HG03558 (cell line): ENCODE data around the gene PARP15.
"Not testable (repeated sequence)": the region's sequence is repeated elsewhere in the genome, so short reads cannot be mapped to it uniquely, and the experiment has no call there.

Experiments
- ATAC-seq: cut with Tn5 transposase; IDR thresholded peaks from one replicate; pipeline ENCODE4 v1.9.1; 2021; ENCODE audit warnings: moderate number of reproducible peaks; ENCODE audit not compliant: unreplicated experiment; ENCODE audit errors: extremely low read depth

PARP15 gene

GRCh38 chr3:122661633-122662032 lies 84.2 kb downstream of the PARP15 start:
- no peak for ATAC-seq

- ATAC-seq = no peak
These were observed 85.1 kb downstream of the PARP15 start for GRCh38 chr3:122662505-122662904.

GRCh38 chr3:122665226-122665786 lies 87.9 kb downstream of the PARP15 start:
- no peak for ATAC-seq

DNA sequence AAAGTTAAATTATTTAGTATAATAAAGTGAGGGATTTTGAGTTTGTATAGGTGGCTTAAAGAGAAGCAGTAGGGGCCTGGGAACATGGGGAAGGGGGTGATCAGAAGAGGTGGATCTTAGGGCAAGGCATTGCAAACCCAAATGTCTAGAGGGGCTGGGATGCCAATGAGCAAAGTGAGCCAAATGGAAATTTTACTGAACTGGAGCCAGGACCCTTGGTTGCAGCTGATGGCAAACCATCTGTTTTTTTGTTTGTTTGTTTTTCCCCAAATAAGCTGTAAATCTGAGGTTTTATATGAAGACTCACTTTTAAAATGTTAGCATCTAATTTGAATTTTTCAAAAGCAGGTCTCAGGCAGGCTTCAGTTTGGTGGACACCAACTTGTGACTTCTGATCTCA lies 88.4 kb downstream of the PARP15 start:
- no peak for ATAC-seq

DNA sequence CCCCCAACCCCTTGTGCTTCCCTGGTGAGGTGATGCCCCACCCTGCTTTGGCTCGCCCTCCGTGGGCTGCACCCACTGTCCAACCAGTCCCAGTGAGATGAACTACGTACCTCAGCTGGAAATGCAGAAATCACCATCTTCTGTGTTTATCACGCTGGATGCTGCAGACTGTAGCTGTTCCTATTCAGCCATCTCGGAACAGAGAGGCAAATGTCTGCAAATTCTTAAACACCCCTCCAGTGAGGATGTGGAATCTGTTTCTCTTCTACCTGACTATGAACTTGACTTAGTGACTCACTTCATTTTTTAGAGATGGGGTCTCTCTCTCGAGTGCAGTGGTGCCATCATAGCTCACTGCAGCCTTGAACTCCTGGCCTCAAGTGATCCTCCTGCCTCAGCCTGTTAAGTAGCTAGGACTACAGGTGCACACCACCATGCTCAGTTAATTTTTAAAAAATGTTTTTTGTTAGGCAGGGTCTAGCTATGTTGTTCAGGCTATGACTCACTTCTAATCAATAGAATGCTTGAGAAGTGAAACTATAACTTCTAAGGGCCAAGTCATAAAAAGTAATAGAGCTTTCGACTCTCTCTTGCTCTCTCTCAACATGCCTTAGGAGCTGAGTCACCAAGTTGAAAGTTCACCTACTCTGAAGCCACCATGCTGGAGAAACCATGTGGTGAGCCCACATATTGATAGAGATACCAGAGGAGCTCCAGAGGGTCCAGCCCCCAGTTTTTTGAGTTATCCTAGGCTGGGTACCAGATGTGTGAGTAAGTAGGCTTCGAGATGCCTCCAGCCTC lies 91.7 kb downstream of the PARP15 start:
- ATAC-seq = no peak

- ATAC-seq = no peak
These were observed 94.1 kb downstream of the PARP15 start for GRCh38 chr3:122671553-122671952.

DNA sequence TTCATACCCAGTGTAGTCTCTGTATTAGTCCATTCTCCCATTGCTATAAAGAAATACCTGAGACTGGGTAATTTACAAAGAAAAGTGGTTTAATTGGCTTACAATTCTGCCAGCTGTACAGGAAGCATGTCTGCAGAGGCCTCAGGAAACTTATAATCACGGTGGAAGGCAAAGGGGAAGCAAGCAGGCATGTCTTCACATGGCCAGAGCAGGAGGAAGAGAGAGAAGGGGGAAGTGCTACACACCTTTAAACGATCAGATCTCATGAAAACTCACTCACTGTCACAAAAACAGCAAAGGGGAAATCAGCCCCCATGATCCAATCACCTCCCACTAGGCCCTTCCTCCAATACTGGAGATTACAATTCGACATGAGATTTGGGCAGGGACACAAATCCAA lies 96.9 kb downstream of the PARP15 start:
- no peak for ATAC-seq

DNA sequence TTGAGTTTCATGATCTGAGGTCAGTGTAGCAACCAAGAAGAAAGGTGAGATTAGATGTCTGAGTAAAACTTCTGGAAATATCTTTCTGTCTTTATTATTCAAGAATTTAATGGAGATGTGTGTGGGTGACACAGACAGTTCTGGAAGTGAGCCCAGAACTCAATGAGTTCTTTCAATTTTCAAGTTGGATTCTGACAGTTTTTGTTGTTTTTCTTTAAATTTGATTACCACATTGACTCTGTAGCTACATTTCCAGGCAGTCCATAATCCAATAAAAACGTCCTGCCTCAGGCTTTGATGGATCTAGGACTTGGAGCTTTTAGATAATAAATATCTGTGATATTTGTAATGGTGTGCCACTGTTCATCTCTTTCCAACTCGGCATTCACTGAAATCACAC lies 99.3 kb downstream of the PARP15 start:
- ATAC-seq = no peak

- ATAC-seq = no peak
These were observed 99.8 kb downstream of the PARP15 start for GRCh38 chr3:122677216-122677615.

DNA sequence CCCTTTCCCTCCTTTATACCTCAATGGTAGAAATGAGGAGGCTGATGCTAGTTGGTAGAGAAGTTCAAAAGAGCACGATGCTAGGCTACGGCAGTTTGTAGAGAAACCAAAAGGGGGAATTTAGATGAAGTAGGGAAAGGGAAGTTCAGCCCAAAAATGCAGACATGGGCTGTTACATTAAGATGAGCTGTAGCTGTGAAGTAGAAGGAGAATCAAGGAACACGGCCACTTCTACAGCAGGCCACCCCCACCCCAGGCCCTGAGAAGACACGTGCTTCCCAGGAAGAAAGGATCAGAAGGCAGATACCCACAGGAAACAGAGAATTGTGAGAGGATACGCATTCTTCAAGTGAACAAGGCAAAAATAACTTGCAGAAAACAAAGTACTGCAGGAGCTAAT lies 101.1 kb downstream of the PARP15 start:
- no peak for ATAC-seq

DNA sequence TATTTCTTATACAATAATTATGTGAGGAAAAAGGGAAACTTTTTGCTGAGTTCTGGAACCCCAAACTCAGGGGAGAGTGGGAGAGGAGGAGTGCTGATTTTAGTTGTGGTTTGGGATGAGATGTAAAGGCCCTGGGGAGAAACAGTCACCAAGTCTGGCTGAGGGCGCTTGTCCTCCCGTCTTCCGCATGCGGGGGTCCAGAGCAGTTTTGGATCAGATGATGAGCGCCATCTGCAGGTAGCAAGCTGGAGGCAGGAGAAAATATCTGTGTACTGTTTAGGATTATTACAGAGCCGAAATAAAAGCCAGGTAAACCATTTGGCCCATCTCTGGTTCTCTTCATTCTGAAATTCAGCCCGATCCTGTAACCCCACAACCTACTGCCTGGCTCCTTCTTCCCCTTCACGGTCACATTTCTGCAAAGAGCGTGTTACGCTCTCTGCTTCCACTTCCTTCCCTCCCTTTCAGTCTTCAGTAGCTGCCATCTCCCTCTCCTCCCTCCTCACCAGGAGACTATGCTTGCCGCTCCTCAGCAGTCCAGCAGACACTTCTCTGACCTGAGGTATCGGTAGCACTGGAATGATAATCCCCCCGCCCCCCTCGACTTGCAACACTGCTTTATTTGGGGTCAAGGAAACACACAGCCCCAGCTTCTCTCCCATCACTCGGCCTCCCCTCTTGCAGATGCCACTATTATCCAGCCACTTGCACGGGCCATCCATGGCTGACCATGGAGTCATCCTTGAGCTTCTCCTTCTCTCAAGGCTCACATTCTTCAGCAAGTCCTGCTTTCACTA lies 101.8 kb downstream of the PARP15 start:
- no peak for ATAC-seq

GRCh38 chr3:122679882-122680474 lies 102.5 kb downstream of the PARP15 start:
- ATAC-seq = no peak

DNA sequence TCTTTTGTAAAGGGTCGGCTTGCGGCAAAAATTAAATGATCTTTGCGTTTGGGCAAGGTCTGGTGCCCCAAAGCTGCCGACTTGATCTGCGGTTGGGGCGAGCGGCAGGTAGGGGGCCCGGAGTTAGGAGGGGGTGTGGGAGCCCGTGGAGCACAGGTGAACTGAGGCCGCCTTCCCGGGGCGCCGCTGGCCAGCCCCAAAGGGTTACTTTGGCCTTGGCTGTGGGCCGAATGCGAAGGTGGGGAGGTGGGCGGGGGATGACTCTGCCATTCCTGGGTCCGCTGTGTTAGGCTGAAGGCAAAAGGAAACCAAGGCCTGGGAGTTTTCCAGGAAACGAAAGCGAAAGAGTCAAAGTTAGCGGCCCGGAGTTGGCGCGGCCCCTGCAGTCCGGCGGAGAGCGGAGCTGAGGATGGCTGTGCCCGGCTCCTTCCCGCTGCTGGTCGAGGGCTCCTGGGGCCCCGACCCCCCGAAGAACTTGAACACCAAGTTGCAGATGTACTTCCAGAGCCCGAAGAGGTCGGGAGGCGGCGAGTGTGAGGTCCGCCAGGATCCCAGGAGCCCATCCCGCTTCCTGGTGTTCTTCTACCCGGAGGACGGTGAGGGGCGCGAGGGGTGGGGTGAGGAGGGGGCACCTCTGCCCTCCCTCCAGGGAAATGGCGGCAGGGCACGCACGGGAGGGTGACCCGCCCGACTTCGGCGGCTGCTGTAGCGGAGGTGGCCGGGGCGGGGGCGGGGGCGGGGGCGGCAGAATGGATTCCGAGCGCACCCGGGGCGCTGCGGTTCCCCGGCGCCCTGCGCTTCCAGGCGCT lies 103.2 kb downstream of the PARP15 start, which contains the start of gene PARP14:
TSS of gene PARP14 (plus strand) at position 365 of the 809 bp plus-strand sequence. CDS start at position 410, 45 bp downstream.
- ATAC-seq = no peak

DNA sequence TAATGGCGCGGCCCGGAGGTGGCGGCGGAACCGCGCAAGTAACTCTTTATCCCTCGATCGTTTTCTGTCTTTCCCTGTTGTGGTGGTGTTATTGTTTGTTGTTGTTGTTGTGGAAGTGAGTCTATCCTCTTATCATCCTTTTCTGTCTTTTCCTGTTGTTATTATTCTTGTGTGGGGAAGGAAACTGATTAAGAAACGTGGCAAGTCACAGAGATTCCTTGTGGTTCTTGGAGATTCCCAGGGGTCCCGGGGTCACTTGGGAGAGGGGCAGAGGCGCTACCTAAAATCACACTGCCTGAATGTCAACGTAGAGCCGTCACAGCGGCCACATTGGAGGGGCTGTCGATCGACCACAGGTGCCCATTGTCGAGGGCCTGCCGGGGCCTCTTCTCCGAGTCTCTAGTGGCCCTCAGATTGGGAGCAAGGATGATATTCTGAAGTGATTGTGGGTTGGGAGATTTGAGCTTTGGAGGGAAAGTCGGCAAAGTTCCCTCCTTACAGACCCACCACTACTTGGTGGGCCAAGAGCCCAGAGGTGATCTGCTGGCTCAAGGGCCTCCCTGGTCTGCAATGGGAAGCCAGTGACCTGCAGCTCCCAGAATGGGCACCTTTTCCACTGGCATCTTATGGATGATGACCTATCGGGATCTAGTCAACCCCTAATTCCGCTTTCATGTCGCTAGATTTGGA lies 104.0 kb downstream of the PARP15 start:
- ATAC-seq = no peak

DNA sequence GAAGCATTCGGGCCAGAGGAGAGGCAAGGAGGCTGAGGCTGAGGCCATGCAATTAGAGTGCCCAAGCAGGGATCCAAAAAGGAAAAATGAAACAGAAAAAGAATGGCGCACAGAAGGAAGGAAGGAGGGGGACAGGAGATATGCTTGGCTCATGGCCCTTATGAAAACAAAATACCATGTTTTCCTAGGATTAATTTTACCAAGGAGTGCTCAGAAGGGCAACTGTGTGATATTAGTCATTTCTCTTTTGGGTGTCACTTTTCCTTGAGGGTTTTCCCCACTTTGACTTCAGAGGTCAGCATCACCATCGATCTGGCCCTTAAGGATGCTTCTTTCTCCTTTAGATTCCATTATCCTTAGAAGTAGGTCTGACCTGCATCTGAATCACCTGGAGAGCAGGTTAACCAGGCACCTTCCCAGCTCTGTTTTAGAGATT lies 104.5 kb downstream of the PARP15 start:
- no peak for ATAC-seq

- ATAC-seq = not testable (repeated sequence)
These were observed 105.4 kb downstream of the PARP15 start for GRCh38 chr3:122682778-122683411.

- ATAC-seq = no peak
These were observed 109.8 kb downstream of the PARP15 start for GRCh38 chr3:122687298-122687697.
